ENCODE data around the gene SYNM. TPM values are rescaled to one million over a fixed set of nuclear protein-coding genes. Genes with fewer than 3 reads are reported as not detected.

Gene SYNM
- total and polyA plus RNA-seq, 2 of the 8 experiments (the other 6 are each of a cell fraction or from before 2014, with no cell fraction given) = 0.89 to 2.0 TPM

- H2AK5ac ChIP-seq (ENCODE audit: low read depth, low read length) = no peak overlapping the region
- H3K4ac ChIP-seq (replicated peaks; ENCODE audit: insufficient read length, low read depth, low read length) = no peak overlapping the region
- H3K18ac ChIP-seq (ENCODE audit: extremely low read depth, low read length) = no peak overlapping the region
- no peak overlapping the region for H2BK5ac ChIP-seq (ENCODE audit: low read depth, low read length)
- H4K91ac ChIP-seq (replicated peaks; ENCODE audit: insufficient read length, low read length) = no peak overlapping the region
- no peak overlapping the region for H3K4me2 ChIP-seq (ENCODE audit: insufficient read depth in 1 of 2, low read depth in 2 of 2, low read length in 2 of 2)
- ChIA-PET POLR2A (ENCODE audit: partially characterized antibody) (no interaction called here), CTCF (ENCODE audit: partially characterized antibody) (interaction anchor here (0.6 kb wide), 1 partner anchor 48 kb away, joined by 3 read pairs; no protein-coding TSS in a partner anchor)
- H3K36me3 ChIP-seq (ENCODE audit: control insufficient read depth in 2 of 4, insufficient read depth in 4 of 4, low read length in 3 of 4) = peaks cover 0 to 2% (median 0%) of the 10 kb centered on the region in 4 experiments; a peak in 4 of 8 replicates
- H3K79me2 ChIP-seq (ENCODE audit: control insufficient read depth in 1 of 2, insufficient read depth in 2 of 2, low read length in 2 of 2) = no peaks in the 10 kb centered on the region
- H3K9me3 ChIP-seq (ENCODE audit: insufficient read depth in 2 of 2, low read depth in 1 of 2, low read length in 1 of 2) = no peaks in the 10 kb centered on the region
- H2BK120ac ChIP-seq (replicated peaks; ENCODE audit: low read depth, low read length) = no peak overlapping the region
- H3K27ac ChIP-seq (ENCODE audit: low read depth, low read length) = no peak overlapping the region
- FAIRE-seq (no peak), DNase-seq (ENCODE audit: low read depth in 1 of 2, low spot score in 2 of 2) (peak in 1 of 2 experiments; percentile 6)
- H3K79me1 ChIP-seq (ENCODE audit: low read depth, low read length) = no peaks in the 10 kb centered on the region
- WGBS, 2 experiments (ENCODE audit: extremely low coverage in 1 of 2, insufficient coverage in 1 of 2, insufficient read length in 1 of 2, insufficient replicate concordance in 2 of 2, low coverage in 1 of 2, low lambda C conversion rate in 2 of 2, missing lambda C conversion rate in 1 of 2) = 86% methylated on average over 3 of the region's 3 CpGs; no CpG with 5 or more reads in 1 of the 2 experiments
- no peaks in the 10 kb centered on the region for H3K27me3 ChIP-seq (replicated peaks in 1 of 4; ENCODE audit: control insufficient read depth in 3 of 4, extremely low read depth in 1 of 4, insufficient read depth in 3 of 4, low read length in 3 of 4)
- no peaks in the 10 kb centered on the region for H3K4me1 ChIP-seq (replicated peaks in 1 of 4; ENCODE audit: control insufficient read depth in 3 of 4, insufficient read depth in 4 of 4, low read length in 3 of 4)
- TF ChIP-seq GABPA (IDR thresholded peaks at IDR 0.05; ENCODE audit: borderline replicate concordance, insufficient read depth, low read length) = no peak
- no peak for TF ChIP-seq NANOG (IDR thresholded peaks at IDR 0.05; ENCODE audit: insufficient read depth, low read depth, low read length, poor library complexity, severe bottlenecking)
- TF ChIP-seq SIRT6 (IDR thresholded peaks at IDR 0.05; ENCODE audit: low read length) = no peak
- no peak for TF ChIP-seq EP300 (IDR thresholded peaks at IDR 0.05; ENCODE audit: borderline replicate concordance in 1 of 2, low read depth in 2 of 2, low read length in 2 of 2)
- TF ChIP-seq YY1 (IDR thresholded peaks at IDR 0.05; ENCODE audit: low read depth, low read length) = no peak
- no peak for TF ChIP-seq GTF2F1 (IDR thresholded peaks at IDR 0.05; ENCODE audit: borderline replicate concordance, low read depth, low read length)
- H3K56ac ChIP-seq (replicated peaks; ENCODE audit: insufficient read length, low read depth, low read length) = no peak overlapping the region
- H2BK12ac ChIP-seq (ENCODE audit: low read depth, low read length) = no peak overlapping the region
- H4K8ac ChIP-seq (ENCODE audit: extremely low read depth, insufficient read depth, low read length) = no peak overlapping the region
- H2BK20ac ChIP-seq (ENCODE audit: low read length) = no peak overlapping the region
- H3K4me3 ChIP-seq (ENCODE audit: extremely low read depth in 1 of 4, insufficient read depth in 2 of 4, low read depth in 3 of 4, low read length in 4 of 4) = no peak overlapping the region
- H3K14ac ChIP-seq (ENCODE audit: insufficient read length) = no peak overlapping the region
- no peak overlapping the region for H3K9ac ChIP-seq (replicated peaks in 1 of 4; ENCODE audit: extremely low read depth in 1 of 4, low read depth in 3 of 4, low read length in 3 of 4)
- no peak overlapping the region for H4K5ac ChIP-seq (ENCODE audit: insufficient read length, low read depth, low read length)
- no peak overlapping the region for H2BK15ac ChIP-seq (ENCODE audit: low read length)
- no peaks in the 10 kb centered on the region for H4K20me1 ChIP-seq (replicated peaks in 1 of 2; ENCODE audit: control insufficient read depth in 1 of 2, insufficient read depth in 2 of 2, low read length in 2 of 2)
- H3K23me2 ChIP-seq (ENCODE audit: low read depth, low read length) = no peaks in the 10 kb centered on the region
- no peak overlapping the region for H2AFZ ChIP-seq (ENCODE audit: low read length)
- no peak overlapping the region for H3K23ac ChIP-seq (ENCODE audit: insufficient read length)
Measured at GRCh38 chr15:99165020-99165790, 60.3 kb downstream of the SYNM start.
